ENCODE data around the gene ANKS1A.
A peak's percentile ranks its signal among the peaks of the same experiment; 100 is the strongest.

ANKS1A gene

GRCh38 chr6:34984416-34984815, 95.4 kb downstream of the ANKS1A start:
- no peak overlapping the region for H3K4me3 ChIP-seq (ENCODE audit: low read depth, low read length)
- no peak for DNase-seq (ENCODE audit: low read depth)
- TF ChIP-seq CTCF (conservative IDR thresholded peaks at IDR 0.05; ENCODE audit: low read depth, low read length) = no peak

GRCh38 chr6:34985236-34985635, 96.2 kb downstream of the ANKS1A start:
- no peak for DNase-seq (ENCODE audit: low read depth)
- no peak for TF ChIP-seq CTCF (conservative IDR thresholded peaks at IDR 0.05; ENCODE audit: low read depth, low read length)
- no peak overlapping the region for H3K4me3 ChIP-seq (ENCODE audit: low read depth, low read length)

GRCh38 chr6:34986845-34987246, 97.8 kb downstream of the ANKS1A start:
- H3K4me3 ChIP-seq (ENCODE audit: low read depth, low read length) = no peak overlapping the region
- peak; percentile 95 for DNase-seq (ENCODE audit: low read depth)
- peak; percentile 81 for TF ChIP-seq CTCF (conservative IDR thresholded peaks at IDR 0.05; ENCODE audit: low read depth, low read length)

GRCh38 chr6:34987506-34987905, 98.5 kb downstream of the ANKS1A start:
- no peak overlapping the region for H3K4me3 ChIP-seq (ENCODE audit: low read depth, low read length)
- no peak for DNase-seq (ENCODE audit: low read depth)
- TF ChIP-seq CTCF (conservative IDR thresholded peaks at IDR 0.05; ENCODE audit: low read depth, low read length) = no peak

- TF ChIP-seq CTCF (conservative IDR thresholded peaks at IDR 0.05; ENCODE audit: low read depth, low read length) = no peak
- peak; percentile 52 for DNase-seq (ENCODE audit: low read depth)
- H3K4me3 ChIP-seq (ENCODE audit: low read depth, low read length) = no peak overlapping the region
These were observed 102.0 kb downstream of the ANKS1A start for GRCh38 chr6:34990971-34991560.

- no peak for DNase-seq (ENCODE audit: low read depth)
- TF ChIP-seq CTCF (conservative IDR thresholded peaks at IDR 0.05; ENCODE audit: low read depth, low read length) = no peak
- no peak overlapping the region for H3K4me3 ChIP-seq (ENCODE audit: low read depth, low read length)
These were observed 103.3 kb downstream of the ANKS1A start for GRCh38 chr6:34992376-34992775.

- no peak overlapping the region for H3K4me3 ChIP-seq (ENCODE audit: low read depth, low read length)
- DNase-seq (ENCODE audit: low read depth) = no peak
- TF ChIP-seq CTCF (conservative IDR thresholded peaks at IDR 0.05; ENCODE audit: low read depth, low read length) = no peak
These were observed 104.2 kb downstream of the ANKS1A start for GRCh38 chr6:34993213-34993612.

Measured in choroid plexus epithelial cell (primary cell).